ENCODE data around the gene LAMB2.

LAMB2 gene

GRCh38 chr3:49093853-49094767 is 38.7 kb downstream of the LAMB2 start, which contains the start of gene QRICH1:
Gene QRICH1 (minus strand): TSS chr3:49094071. CDS start chr3:49077017, 17,054 bp downstream.
- no peak for TF ChIP-seq GATA3 (IDR thresholded peaks at IDR 0.05; ENCODE audit: low read depth, low read length)
- no peak for TF ChIP-seq GATA2 (IDR thresholded peaks at IDR 0.05; ENCODE audit: low read depth, low read length)

- no peak for TF ChIP-seq GATA3 (IDR thresholded peaks at IDR 0.05; ENCODE audit: low read depth, low read length)
- no peak for TF ChIP-seq GATA2 (IDR thresholded peaks at IDR 0.05; ENCODE audit: low read depth, low read length)
These were observed 39.7 kb downstream of the LAMB2 start for GRCh38 chr3:49092938-49093852.

GRCh38 chr3:49081429-49081828 is 51.4 kb downstream of the LAMB2 start:
- TF ChIP-seq GATA3 (IDR thresholded peaks at IDR 0.05; ENCODE audit: low read depth, low read length) = no peak
- no peak for TF ChIP-seq GATA2 (IDR thresholded peaks at IDR 0.05; ENCODE audit: low read depth, low read length)

- TF ChIP-seq GATA3 (IDR thresholded peaks at IDR 0.05; ENCODE audit: low read depth, low read length) = no peak
- TF ChIP-seq GATA2 (IDR thresholded peaks at IDR 0.05; ENCODE audit: low read depth, low read length) = no peak
These were observed 53.6 kb downstream of the LAMB2 start for GRCh38 chr3:49079270-49079669.

GRCh38 chr3:49076646-49077045 is 56.2 kb downstream of the LAMB2 start:
- TF ChIP-seq GATA2 (IDR thresholded peaks at IDR 0.05; ENCODE audit: low read depth, low read length) = no peak
- TF ChIP-seq GATA3 (IDR thresholded peaks at IDR 0.05; ENCODE audit: low read depth, low read length) = no peak

- TF ChIP-seq GATA2 (IDR thresholded peaks at IDR 0.05; ENCODE audit: low read depth, low read length) = no peak
- TF ChIP-seq GATA3 (IDR thresholded peaks at IDR 0.05; ENCODE audit: low read depth, low read length) = no peak
These were observed 56.7 kb downstream of the LAMB2 start for GRCh38 chr3:49076116-49076515.
